Ishikawa (cell line): ENCODE results near the gene SLC45A3.

Experiments used
- CEBPB ChIP-seq: IDR thresholded peaks from 2 replicates; pipeline ENCODE4 v1.6.1; 2012
- CREB1 ChIP-seq: IDR thresholded peaks from 2 replicates; pipeline ENCODE4 v1.6.1; 2012; ENCODE audit warnings: low read depth
- EGR1 ChIP-seq: IDR thresholded peaks from 2 replicates; pipeline ENCODE4 v1.6.1; 2012
- EP300 ChIP-seq: IDR thresholded peaks from 2 replicates; pipeline ENCODE4 v1.6.1; 2012; ENCODE audit warnings: borderline replicate concordance
- FOXM1 ChIP-seq: IDR thresholded peaks from 2 replicates; pipeline ENCODE4 v1.6.1; 2012; ENCODE audit warnings: low read depth, borderline replicate concordance
- MAX ChIP-seq: IDR thresholded peaks from 2 replicates; pipeline ENCODE4 v1.6.1; 2012
- NFIC ChIP-seq: IDR thresholded peaks from 2 replicates; pipeline ENCODE4 v1.6.1; 2012
- RAD21 ChIP-seq: IDR thresholded peaks from 2 replicates; pipeline ENCODE4 v1.6.1; 2012; ENCODE audit warnings: low read depth
- REST ChIP-seq: IDR thresholded peaks from 2 replicates; pipeline ENCODE4 v1.6.1; 2012; ENCODE audit warnings: low read depth, mild to moderate bottlenecking
- TAF1 ChIP-seq: IDR thresholded peaks from 2 replicates; pipeline ENCODE4 v1.6.1; 2012; ENCODE audit warnings: low read depth, mild to moderate bottlenecking
- TCF12 ChIP-seq: IDR thresholded peaks from 2 replicates; pipeline ENCODE4 v1.6.1; 2012; ENCODE audit warnings: low read depth
- TEAD4 ChIP-seq: IDR thresholded peaks from 2 replicates; pipeline ENCODE4 v1.6.1; 2012
- USF1 ChIP-seq: IDR thresholded peaks from 2 replicates; pipeline ENCODE4 v1.6.1; 2012
- YY1 ChIP-seq: IDR thresholded peaks from 2 replicates; pipeline ENCODE4 v1.6.1; 2012; ENCODE audit warnings: low read depth
- ZBTB7A ChIP-seq: IDR thresholded peaks from 2 replicates; pipeline ENCODE4 v1.6.1; 2012; ENCODE audit warnings: low read depth

The SLC45A3 gene

GRCh38 chr1:205666372-205667166 is 13.7 kb downstream of the SLC45A3 start:
- no peak for TF ChIP-seq TCF12
- no peak for TF ChIP-seq EGR1
- TF ChIP-seq TEAD4: no peak
- no peak for TF ChIP-seq RAD21
- no peak for TF ChIP-seq FOXM1
- no peak for TF ChIP-seq CEBPB
- TF ChIP-seq TAF1: no peak
- TF ChIP-seq REST: no peak
- no peak for TF ChIP-seq YY1
- TF ChIP-seq ZBTB7A: no peak
- no peak for TF ChIP-seq USF1
- no peak for TF ChIP-seq MAX
- TF ChIP-seq EP300: no peak
- no peak for TF ChIP-seq CREB1
- TF ChIP-seq NFIC: no peak

GRCh38 chr1:205665201-205666045 is 14.9 kb downstream of the SLC45A3 start:
- no peak for TF ChIP-seq EP300
- no peak for TF ChIP-seq MAX
- TF ChIP-seq YY1: no peak
- no peak for TF ChIP-seq REST
- no peak for TF ChIP-seq TAF1
- TF ChIP-seq CEBPB: no peak
- no peak for TF ChIP-seq EGR1
- no peak for TF ChIP-seq CREB1
- TF ChIP-seq TCF12: no peak
- TF ChIP-seq FOXM1: no peak
- no peak for TF ChIP-seq ZBTB7A
- TF ChIP-seq NFIC: no peak
- no peak for TF ChIP-seq RAD21
- no peak for TF ChIP-seq TEAD4
- no peak for TF ChIP-seq USF1

GRCh38 chr1:205664399-205665017 is 15.8 kb downstream of the SLC45A3 start:
- TF ChIP-seq USF1: no peak
- no peak for TF ChIP-seq NFIC
- TF ChIP-seq YY1: no peak
- no peak for TF ChIP-seq CEBPB
- no peak for TF ChIP-seq RAD21
- no peak for TF ChIP-seq TCF12
- TF ChIP-seq TEAD4: no peak
- no peak for TF ChIP-seq ZBTB7A
- no peak for TF ChIP-seq MAX
- no peak for TF ChIP-seq CREB1
- no peak for TF ChIP-seq EP300
- no peak for TF ChIP-seq TAF1
